Endothelial cell (in vitro differentiated cells): ENCODE results near the gene KRTAP9-2. TPM values are rescaled to one million over a fixed set of nuclear protein-coding genes. Genes with fewer than 3 reads are reported as not detected.
"Not testable (repeated sequence)": the region's sequence is repeated elsewhere in the genome, so short reads cannot be mapped to it uniquely, and the experiment has no call there.

Source experiments
- DNase-seq: peaks from one replicate; pipeline ENCODE4 v3.0.0; 2021; ENCODE audit warnings: low spot score
- H3K27ac Mint-ChIP-seq: one replicate; pipeline ENCODE4 v1.8.0; 2021; ENCODE audit warnings: mixed read lengths, inconsistent platforms; ENCODE audit not compliant: unreplicated experiment
- H3K27me3 Mint-ChIP-seq: one replicate; pipeline ENCODE4 v1.8.0; 2021; ENCODE audit warnings: mild to moderate bottlenecking, moderate library complexity, mixed read lengths, inconsistent platforms; ENCODE audit not compliant: unreplicated experiment
- H3K36me3 Mint-ChIP-seq: one replicate; pipeline ENCODE4 v1.8.0; 2021; ENCODE audit warnings: mild to moderate bottlenecking, low read depth, mixed read lengths, inconsistent platforms; ENCODE audit not compliant: unreplicated experiment
- H3K4me1 Mint-ChIP-seq: one replicate; pipeline ENCODE4 v1.8.0; 2021; ENCODE audit warnings: mild to moderate bottlenecking, mixed read lengths, inconsistent platforms; ENCODE audit not compliant: unreplicated experiment
- H3K4me3 Mint-ChIP-seq: one replicate; pipeline ENCODE4 v1.8.0; 2021; ENCODE audit warnings: mild to moderate bottlenecking, mixed read lengths, inconsistent platforms; ENCODE audit not compliant: unreplicated experiment
- H3K9me3 Mint-ChIP-seq: one replicate; pipeline ENCODE4 v1.8.0; 2021; ENCODE audit warnings: mixed read lengths, inconsistent platforms; ENCODE audit not compliant: unreplicated experiment
- CTCF ChIP-seq: fragments of 200-600 bp; sonication (generic); IDR thresholded peaks from one replicate; pipeline ENCODE4 v1.5.0; 2021; ENCODE audit warnings: antibody characterized with exemption; ENCODE audit not compliant: unreplicated experiment
- total RNA-seq: library from RNA; stranded (reverse); fragmentation: NEBNext Ultra II Directional; extraction: Animal tissue kit (Norgen Biotek cat#: 25700); gene quantifications from one replicate; pipeline ENCODE4 v1.2.1, GENCODE V29; 2021; ENCODE audit not compliant: unreplicated experiment

The KRTAP9-2 gene
- total RNA-seq, 1 donor from 2014 or later: not detected

DNA sequence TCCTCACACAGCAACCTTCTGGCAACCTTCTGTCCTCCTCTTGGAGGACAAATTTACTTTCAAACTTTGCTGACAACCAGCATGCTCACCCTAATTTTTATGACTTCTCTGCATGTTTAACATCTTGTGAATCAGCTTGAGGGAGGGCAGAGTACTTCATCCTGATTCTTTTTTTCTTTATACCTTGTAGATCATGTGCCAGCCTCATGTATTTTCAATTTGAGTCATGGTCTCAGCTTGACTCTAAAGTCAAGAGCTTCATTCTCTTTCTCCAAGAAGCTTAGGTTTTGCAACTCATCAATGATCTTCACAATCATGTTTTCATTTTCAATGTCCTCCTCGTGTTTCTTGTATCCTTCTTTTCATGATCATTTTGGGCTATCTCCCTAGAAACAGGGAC lies 45.4 kb downstream of the KRTAP9-2 start:
- no peaks in the 10 kb centered on the region for H3K4me1 Mint-ChIP-seq
- no peaks in the 10 kb centered on the region for H3K36me3 Mint-ChIP-seq
- TF ChIP-seq CTCF: no peak
- H3K4me3 Mint-ChIP-seq: no peak overlapping the region
- H3K27me3 Mint-ChIP-seq: no peaks in the 10 kb centered on the region
- H3K9me3 Mint-ChIP-seq: no peaks in the 10 kb centered on the region
- no peak overlapping the region for H3K27ac Mint-ChIP-seq
- DNase-seq: no peak

- not testable (repeated sequence) for H3K27ac Mint-ChIP-seq, H3K9me3 Mint-ChIP-seq, DNase-seq, H3K27me3 Mint-ChIP-seq, H3K4me1 Mint-ChIP-seq, H3K4me3 Mint-ChIP-seq, H3K36me3 Mint-ChIP-seq
Measured at GRCh38 chr17:41275648-41276190, 49.3 kb downstream of the KRTAP9-2 start, which contains the start of gene KRTAP9-7. KRTAP9-7 (plus strand) TSS chr17:41275698; CDS start chr17:41275698, 0 bp downstream.

Other genes with a start within 250 kb of the KRTAP9-2 start
- not detected for gene KRT40, start 242.3 kb upstream of the KRTAP9-2 start, total RNA-seq
- not detected for gene KRTAP3-3, start 232.5 kb upstream of the KRTAP9-2 start, total RNA-seq
- gene KRTAP3-2, start 226.7 kb upstream of the KRTAP9-2 start, total RNA-seq: not detected
- not detected for gene KRTAP3-1, start 217.5 kb upstream of the KRTAP9-2 start, total RNA-seq
- not detected for gene KRTAP1-5, start 199.4 kb upstream of the KRTAP9-2 start, total RNA-seq
- gene KRTAP1-4, start 196.5 kb upstream of the KRTAP9-2 start, total RNA-seq: not detected
- gene KRTAP1-3, start 191.8 kb upstream of the KRTAP9-2 start, total RNA-seq: not detected
- gene KRTAP1-1, start 185.2 kb upstream of the KRTAP9-2 start, total RNA-seq: not detected
- not detected for gene KRTAP2-1, start 179.3 kb upstream of the KRTAP9-2 start, total RNA-seq
- gene KRTAP2-2, start 171.4 kb upstream of the KRTAP9-2 start, total RNA-seq: not detected
- gene KRTAP2-3, start 166.5 kb upstream of the KRTAP9-2 start, total RNA-seq: not detected
- not detected for gene KRTAP2-4, start 160.8 kb upstream of the KRTAP9-2 start, total RNA-seq
- not detected for gene KRTAP4-7, start 142.5 kb upstream of the KRTAP9-2 start, total RNA-seq
- not detected for gene KRTAP4-8, start 128.5 kb upstream of the KRTAP9-2 start, total RNA-seq
- gene KRTAP4-16, start 124.4 kb upstream of the KRTAP9-2 start, total RNA-seq: not detected
- not detected for gene KRTAP4-9, start 121.3 kb upstream of the KRTAP9-2 start, total RNA-seq
- not detected for gene KRTAP4-11, start 108.3 kb upstream of the KRTAP9-2 start, total RNA-seq
- gene KRTAP4-12, start 102.5 kb upstream of the KRTAP9-2 start, total RNA-seq: not detected
- gene KRTAP4-6, start 86.1 kb upstream of the KRTAP9-2 start, total RNA-seq: not detected
- gene KRTAP4-5, start 76.8 kb upstream of the KRTAP9-2 start, total RNA-seq: not detected
- gene KRTAP4-4, start 65.9 kb upstream of the KRTAP9-2 start, total RNA-seq: not detected
- not detected for gene KRTAP4-3, start 58.4 kb upstream of the KRTAP9-2 start, total RNA-seq
- gene KRTAP4-2, start 48.4 kb upstream of the KRTAP9-2 start, total RNA-seq: not detected
- not detected for gene KRTAP4-1, start 41.7 kb upstream of the KRTAP9-2 start, total RNA-seq
- gene KRTAP9-1, start 36.8 kb upstream of the KRTAP9-2 start, total RNA-seq: not detected
- not detected for gene KRTAP9-3, start 5.8 kb downstream of the KRTAP9-2 start, total RNA-seq
- not detected for gene KRTAP9-8, start 11.4 kb downstream of the KRTAP9-2 start, total RNA-seq
- not detected for gene KRTAP9-4, start 23.0 kb downstream of the KRTAP9-2 start, total RNA-seq
- gene KRTAP9-9, start 28.7 kb downstream of the KRTAP9-2 start, total RNA-seq: not detected
- not detected for gene KRTAP9-6, start 38.7 kb downstream of the KRTAP9-2 start, total RNA-seq
- gene KRTAP9-7, start 49.0 kb downstream of the KRTAP9-2 start, total RNA-seq: not detected
- not detected for gene KRTAP29-1, start 76.2 kb downstream of the KRTAP9-2 start, total RNA-seq
- not detected for gene KRTAP16-1, start 82.7 kb downstream of the KRTAP9-2 start, total RNA-seq
- gene KRTAP17-1, start 89.1 kb downstream of the KRTAP9-2 start, total RNA-seq: not detected
- not detected for gene KRT33A, start 124.2 kb downstream of the KRTAP9-2 start, total RNA-seq
- not detected for gene KRT33B, start 143.2 kb downstream of the KRTAP9-2 start, total RNA-seq
- not detected for gene KRT34, start 155.7 kb downstream of the KRTAP9-2 start, total RNA-seq
- gene KRT31, start 171.0 kb downstream of the KRTAP9-2 start, total RNA-seq: not detected
- gene KRT37, start 197.9 kb downstream of the KRTAP9-2 start, total RNA-seq: not detected
- gene KRT38, start 214.3 kb downstream of the KRTAP9-2 start, total RNA-seq: not detected
- gene KRT32, start 240.7 kb downstream of the KRTAP9-2 start, total RNA-seq: not detected